Activated naive CD8-positive, alpha-beta T cell treated with anti-CD3 and anti-CD28 coated beads, Interleukin-2, amount 50 U/mL, for 16 hours (primary cell): ENCODE data around the gene CDC42SE2.
"Not testable (repeated sequence)": the region's sequence is repeated elsewhere in the genome, so short reads cannot be mapped to it uniquely, and the experiment has no call there.

ENCODE experiments used
- DNase-seq: peaks from one replicate; pipeline ENCODE4 v3.0.0-alpha.2; 2020; ENCODE audit warnings: low read depth, low spot score

Gene CDC42SE2

DNA sequence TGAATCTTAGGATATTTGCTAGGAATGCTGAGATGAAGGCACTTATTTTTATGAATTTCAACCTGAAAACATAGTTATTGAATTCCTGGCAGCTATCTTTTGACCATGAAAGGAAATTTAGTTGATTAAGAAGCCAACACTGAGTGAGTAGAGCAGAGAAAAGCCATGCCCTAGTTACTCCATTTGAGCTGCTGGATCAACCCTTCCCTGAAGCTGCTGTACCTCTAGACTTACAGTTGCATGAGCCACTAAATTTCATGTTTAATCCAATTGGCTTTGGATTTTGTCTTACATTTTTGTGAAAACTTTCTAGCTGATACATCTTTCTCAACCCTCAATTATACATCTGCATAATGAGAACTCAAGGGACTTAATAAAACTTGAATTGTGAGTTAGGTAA is 54.6 kb downstream of the CDC42SE2 start:
- DNase-seq: no peak

- DNase-seq: no peak
Observed at GRCh38 chr5:131321066-131321465, 57.2 kb downstream of the CDC42SE2 start.

- DNase-seq: no peak
Observed at GRCh38 chr5:131322926-131323325, 59.1 kb downstream of the CDC42SE2 start.

DNA sequence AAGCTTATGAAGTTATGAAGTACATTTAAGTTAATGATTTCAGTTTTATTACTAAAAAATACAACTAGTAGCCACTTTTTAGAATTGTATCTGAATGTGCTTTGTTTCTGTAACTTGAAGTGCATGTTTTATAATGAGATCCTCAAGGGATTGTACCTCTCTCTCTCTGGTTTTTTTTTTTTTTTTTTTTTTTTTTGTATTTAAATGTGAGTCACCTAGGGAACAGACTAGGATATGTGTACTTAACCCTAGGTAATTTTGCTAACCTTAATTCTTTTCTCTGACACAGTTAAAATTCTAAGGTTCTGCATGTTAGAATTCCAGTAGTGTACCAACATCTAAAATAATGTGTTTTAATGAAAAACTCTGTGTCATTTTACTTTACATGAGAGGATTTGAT is 59.5 kb downstream of the CDC42SE2 start:
- no peak for DNase-seq

DNA sequence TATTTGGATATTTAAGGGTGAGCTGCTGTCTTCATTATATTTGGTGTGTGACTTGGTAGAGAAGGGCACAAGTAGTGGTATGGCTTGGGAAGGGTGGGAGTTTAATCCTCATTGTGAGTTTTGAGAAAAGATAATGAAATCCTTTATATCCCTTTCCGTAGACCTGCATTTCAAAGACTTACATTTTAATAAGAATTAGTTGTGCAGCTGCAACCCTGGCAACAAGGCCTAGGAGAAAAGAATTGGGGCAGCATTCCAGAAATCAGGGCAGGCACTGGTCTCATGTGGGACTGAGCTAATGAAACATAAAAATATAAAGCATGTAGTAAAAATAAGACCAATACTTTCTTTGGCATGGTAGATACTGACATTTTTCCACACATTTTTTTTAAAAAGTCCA is 60.5 kb downstream of the CDC42SE2 start:
- DNase-seq: no peak

- DNase-seq: no peak
Observed at GRCh38 chr5:131328536-131329285, 64.9 kb downstream of the CDC42SE2 start.

GRCh38 chr5:131329286-131329560 is 65.4 kb downstream of the CDC42SE2 start:
- DNase-seq: no peak

DNA sequence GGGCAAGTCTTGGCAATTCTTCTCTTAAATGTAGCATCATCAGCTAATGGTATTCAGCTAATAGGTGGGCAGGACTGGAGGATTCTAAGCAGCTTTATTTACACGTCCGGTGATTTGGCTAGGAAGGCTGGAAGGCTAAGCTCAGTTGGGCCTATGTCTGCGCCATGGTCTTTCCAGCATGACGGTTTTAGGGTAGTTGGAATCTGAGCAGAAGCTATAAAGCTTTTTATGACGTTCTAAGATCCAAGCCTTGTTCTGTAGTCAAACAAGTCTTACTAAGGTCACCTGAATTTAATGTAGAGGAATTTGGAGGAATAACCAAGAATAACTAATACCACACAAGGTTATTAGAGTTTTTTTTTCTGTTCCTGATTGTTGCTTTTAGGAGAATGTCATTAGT is 66.2 kb downstream of the CDC42SE2 start:
- DNase-seq: no peak

GRCh38 chr5:131335756-131336155 is 71.9 kb downstream of the CDC42SE2 start:
- not testable (repeated sequence) for DNase-seq

GRCh38 chr5:131336801-131337200 is 72.9 kb downstream of the CDC42SE2 start:
- DNase-seq: not testable (repeated sequence)

GRCh38 chr5:131337240-131338050 is 73.6 kb downstream of the CDC42SE2 start:
- DNase-seq: not testable (repeated sequence)

DNA sequence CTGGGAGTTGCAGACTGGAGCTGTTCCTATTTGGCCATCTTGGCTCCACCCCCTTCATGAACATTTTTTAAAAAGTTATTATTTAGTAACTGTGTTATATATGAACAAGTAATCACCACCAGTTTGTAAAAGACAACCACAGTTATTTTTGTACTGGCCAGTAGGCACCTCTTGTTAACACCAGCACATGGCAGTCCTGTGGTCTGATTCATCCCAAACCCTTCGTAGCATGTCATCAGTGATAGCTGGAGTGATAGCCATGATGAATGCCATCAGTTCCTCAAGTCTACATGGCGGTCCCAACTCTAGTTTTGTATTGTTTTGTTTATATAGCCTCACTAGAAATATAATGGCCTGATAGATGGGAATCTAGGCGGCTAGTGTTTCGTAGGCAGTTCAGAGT is 74.2 kb downstream of the CDC42SE2 start:
- no peak for DNase-seq

DNA sequence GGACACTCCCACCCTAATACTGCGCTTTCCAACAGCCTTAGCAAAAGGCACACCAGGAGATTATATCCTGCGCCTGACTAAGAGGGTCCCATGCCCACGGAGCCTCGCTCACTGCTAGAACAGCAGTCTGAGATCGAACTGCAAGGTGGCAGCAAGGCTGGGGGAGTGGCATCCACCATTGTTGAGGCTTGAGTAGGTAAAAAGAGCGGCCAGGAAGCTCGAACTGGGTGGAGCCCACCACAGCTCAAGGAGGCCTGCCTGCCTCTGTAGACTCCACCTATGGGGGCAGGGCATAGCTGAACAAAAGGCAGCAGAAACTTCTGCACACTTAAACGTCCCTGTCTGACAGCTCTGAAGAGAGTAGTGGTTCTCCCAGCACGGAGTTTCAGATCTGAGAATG is 80.4 kb downstream of the CDC42SE2 start:
- not testable (repeated sequence) for DNase-seq

GRCh38 chr5:131346204-131346603 is 82.4 kb downstream of the CDC42SE2 start:
- not testable (repeated sequence) for DNase-seq

DNA sequence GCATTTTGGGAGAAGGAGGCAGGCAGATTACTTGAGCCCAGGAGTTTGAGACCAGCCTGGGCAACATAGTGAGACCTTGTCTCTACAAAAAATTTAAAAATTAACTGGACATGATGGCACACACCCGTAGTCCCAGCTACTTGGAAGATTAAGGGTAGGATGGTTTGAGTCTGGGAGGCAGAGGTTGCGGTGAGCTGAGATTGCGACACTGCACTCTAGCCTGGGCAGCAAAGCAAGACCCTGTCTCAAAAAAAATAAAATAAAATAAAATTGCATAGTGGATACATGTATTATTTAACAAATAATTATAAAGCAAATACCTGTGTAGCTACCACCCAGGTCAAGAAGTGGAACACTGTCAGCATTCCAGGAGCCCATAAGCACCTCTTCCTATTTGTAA is 90.1 kb downstream of the CDC42SE2 start:
- DNase-seq: no peak

- DNase-seq: no peak
Observed at GRCh38 chr5:131355971-131356528, 92.2 kb downstream of the CDC42SE2 start.

- no peak for DNase-seq
Observed at GRCh38 chr5:131356619-131357018, 92.8 kb downstream of the CDC42SE2 start.

DNA sequence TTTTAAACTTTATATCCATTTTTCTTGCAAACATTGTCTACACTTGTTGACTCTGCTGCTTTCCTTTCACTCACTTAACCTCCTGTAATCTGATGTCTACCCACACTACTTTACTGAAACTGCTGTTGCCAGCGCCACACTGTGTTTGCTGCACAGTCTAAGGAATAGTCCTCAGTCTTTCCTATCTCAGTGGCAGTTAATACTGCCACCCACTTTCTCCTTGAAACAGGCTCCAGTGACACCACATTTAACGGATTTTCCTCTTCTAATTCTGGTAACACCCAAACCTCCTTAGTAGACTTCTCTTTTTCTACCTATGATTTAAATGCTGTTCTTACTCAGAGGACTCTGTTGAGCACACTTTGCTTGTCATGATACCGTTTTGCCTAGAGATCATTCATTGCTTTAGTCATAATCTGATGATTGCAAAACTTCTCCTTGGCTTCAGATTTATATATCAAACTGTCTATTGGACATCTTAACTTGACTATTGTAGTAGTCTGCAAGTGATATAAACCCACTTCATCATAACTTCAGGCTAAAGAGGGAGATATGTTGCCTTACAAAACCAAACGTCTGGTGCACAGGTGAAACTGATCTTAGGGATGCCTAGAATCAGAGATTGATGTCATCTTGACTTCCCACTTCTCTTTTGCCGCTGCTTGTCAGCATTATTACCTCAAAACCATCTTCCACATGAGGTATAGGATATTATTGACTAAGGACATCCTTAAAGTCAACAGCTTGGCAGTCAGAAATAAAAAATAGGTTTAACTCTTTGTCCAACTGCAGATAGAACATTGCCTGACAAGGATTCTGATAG is 94.1 kb downstream of the CDC42SE2 start:
- DNase-seq: no peak

GRCh38 chr5:131361677-131362315 is 97.9 kb downstream of the CDC42SE2 start:
- no peak for DNase-seq

DNA sequence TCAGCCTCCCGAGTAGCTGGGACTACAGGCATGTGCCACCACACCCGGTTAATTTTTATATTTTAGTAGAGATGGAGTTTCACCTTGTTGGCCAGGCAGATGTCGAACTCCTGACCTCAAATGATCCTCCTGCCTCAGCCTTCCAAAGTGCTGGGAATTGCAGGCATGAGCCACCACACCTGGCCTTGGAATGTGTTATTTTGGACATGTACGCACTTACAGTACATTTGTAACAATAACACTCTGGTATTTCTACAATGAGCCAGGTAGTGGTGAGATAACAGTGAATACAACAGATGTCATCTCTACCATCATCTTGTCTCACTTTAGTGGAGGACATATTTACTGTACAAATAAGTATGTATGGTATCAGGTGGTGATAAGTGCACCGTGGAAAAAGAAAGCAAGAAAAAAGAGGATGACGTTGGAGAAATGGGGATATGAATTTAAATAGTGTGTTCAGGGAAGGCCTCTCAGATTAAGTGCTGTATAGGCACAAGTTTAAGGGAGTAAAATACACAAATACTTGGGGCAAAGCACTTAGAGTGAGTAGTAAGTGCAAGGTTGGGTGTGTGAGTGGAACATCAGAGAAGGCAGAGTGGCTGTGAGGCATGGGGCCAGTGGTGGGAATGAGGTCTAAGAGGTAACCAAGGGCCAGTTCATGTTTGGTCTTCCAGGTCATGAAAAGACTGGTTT is 100.1 kb downstream of the CDC42SE2 start:
- DNase-seq: no peak

DNA sequence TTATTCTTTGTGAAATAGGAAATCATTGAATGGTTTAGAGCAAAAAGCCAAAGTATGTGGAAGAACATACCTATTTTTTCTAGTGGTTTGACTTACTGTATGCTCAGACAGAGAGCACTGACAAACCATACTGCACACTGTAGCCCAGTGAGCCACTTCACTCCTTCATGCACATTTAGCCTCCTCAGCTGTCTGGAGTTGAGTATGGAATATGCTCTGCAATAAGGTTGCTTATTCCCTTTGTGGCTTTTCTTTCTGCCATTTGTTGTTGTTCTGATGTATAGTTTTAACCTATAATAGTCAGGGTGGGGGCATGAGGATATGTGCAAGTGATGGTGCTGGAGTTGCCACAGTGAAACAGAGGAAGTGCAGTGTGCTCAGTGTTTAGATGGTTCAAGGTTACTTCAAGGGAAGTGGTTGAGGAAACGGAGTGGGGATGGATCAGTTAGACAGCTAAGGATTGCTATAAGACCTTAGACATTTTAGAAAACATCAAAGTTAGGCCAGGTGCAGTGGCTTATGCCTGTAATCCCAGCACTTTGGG is 100.7 kb downstream of the CDC42SE2 start:
- no peak for DNase-seq
